IMR-90 (cell line): Measurements from ENCODE around the gene TMEM259. TPM values are rescaled to one million over a fixed set of nuclear protein-coding genes. Genes with fewer than 3 reads are reported as not detected.

ENCODE experiments used
- ATAC-seq: fragments of 200-7000 bp; cut with Tn5 transposase; 2 replicates; pipeline ENCODE4 v1.9.1; 2020; ENCODE audit warnings: low read depth, mild to moderate bottlenecking, moderate library complexity
- BruUV-seq: library from RNA; stranded (reverse); fragments of 400-500 nt; replicated peaks from 2 replicates; lab custom pipeline; 2021; lab: Mats Ljungman, UMichigan
- CTCF ChIA-PET: fragments of 300-600 bp; formaldehyde crosslinking; extraction: SDS; loops from one replicate; lab custom pipeline; 2021; ENCODE audit warnings: antibody characterized with exemption; lab: Yijun Ruan, JAX
- POLR2A ChIA-PET: fragments of 300-600 bp; sonication (Branson Sonifier 250); formaldehyde crosslinking; loops from one replicate; lab custom pipeline; 2022; ENCODE audit warnings: antibody characterized with exemption; ENCODE audit not compliant: unreplicated experiment; lab: Charles Lee
- DNase-seq: peaks from one replicate; pipeline ENCODE4 v3.0.0; 2013
- H2AFZ ChIP-seq: replicated peaks from 2 replicates; pipeline ENCODE3; 2013; ENCODE audit warnings: low read length, mild to moderate bottlenecking; ENCODE audit not compliant: poor library complexity
- H2AK5ac ChIP-seq: 2 replicates; pipeline ENCODE4 v1.6.1; 2013; ENCODE audit warnings: low read depth, low read length, inconsistent platforms
- H2AK9ac ChIP-seq: replicated peaks from 2 replicates; pipeline ENCODE3; 2013; ENCODE audit warnings: mild to moderate bottlenecking, low read depth, low read length, moderate library complexity; ENCODE audit not compliant: poor library complexity
- H2BK120ac ChIP-seq: 2 replicates; pipeline ENCODE4 v1.6.1; 2013; ENCODE audit warnings: low read depth, low read length, inconsistent platforms
- H2BK15ac ChIP-seq: 3 replicates; pipeline ENCODE4 v1.6.1; 2013; ENCODE audit warnings: low read depth, low read length, inconsistent platforms
- H2BK20ac ChIP-seq: 2 replicates; pipeline ENCODE4 v1.6.1; 2013; ENCODE audit warnings: low read depth, mild to moderate bottlenecking, inconsistent platforms, low read length, moderate library complexity
- H2BK5ac ChIP-seq: 2 replicates; pipeline ENCODE4 v1.6.1; 2013; ENCODE audit warnings: mild to moderate bottlenecking, low read depth, low read length, inconsistent platforms; ENCODE audit not compliant: poor library complexity, severe bottlenecking
- H3K14ac ChIP-seq: replicated peaks from 2 replicates; pipeline ENCODE4 v1.6.1; 2013; ENCODE audit warnings: low read depth, low read length, inconsistent platforms
- H3K18ac ChIP-seq: 2 replicates; pipeline ENCODE4 v1.6.1; 2013; ENCODE audit warnings: low read depth, low read length, control low read depth
- H3K23ac ChIP-seq: 2 replicates; pipeline ENCODE4 v1.6.1; 2013; ENCODE audit warnings: low read depth, low read length, inconsistent platforms
- H3K27ac ChIP-seq: 2 replicates; pipeline ENCODE4 v1.5.1; 2013; ENCODE audit warnings: mild to moderate bottlenecking, control low read depth, low read length; ENCODE audit not compliant: insufficient read depth
- H3K27me3 ChIP-seq: 2 replicates; pipeline ENCODE4 v1.6.1; 2013; ENCODE audit warnings: low read length; ENCODE audit not compliant: control insufficient read depth, insufficient read depth
- H3K36me3 ChIP-seq: 2 replicates; pipeline ENCODE4 v1.6.1; 2013; ENCODE audit warnings: low read length, mixed read lengths; ENCODE audit not compliant: control insufficient read depth, insufficient read depth
- H3K4ac ChIP-seq: 2 replicates; pipeline ENCODE4 v1.6.1; 2013; ENCODE audit warnings: low read depth, low read length, inconsistent platforms
- H3K4me1 ChIP-seq: 2 replicates; pipeline ENCODE4 v1.6.1; 2013; ENCODE audit warnings: low read length, mixed read lengths; ENCODE audit not compliant: control insufficient read depth, insufficient read depth
- H3K4me2 ChIP-seq: 2 replicates; pipeline ENCODE4 v1.6.1; 2013; ENCODE audit warnings: low read depth, mild to moderate bottlenecking, control low read depth, low read length, moderate library complexity
- H3K4me3 ChIP-seq: 2 replicates; pipeline ENCODE4 v1.5.1; 2013; ENCODE audit warnings: low read depth, mild to moderate bottlenecking, control low read depth, low read length, moderate library complexity; ENCODE audit not compliant: insufficient read depth
- H3K56ac ChIP-seq: 2 replicates; pipeline ENCODE4 v1.6.1; 2013; ENCODE audit warnings: low read length, inconsistent platforms; ENCODE audit not compliant: insufficient read depth; ENCODE audit errors: extremely low read depth
- H3K79me1 ChIP-seq, 2 experiments: 2 replicates each; pipeline ENCODE4 v1.6.1; 2013; ENCODE audit warnings: low read length in 2 of 2, inconsistent platforms in 1 of 2, low read depth in 1 of 2
- H3K9ac ChIP-seq: 2 replicates; pipeline ENCODE4 v1.6.1; 2013; ENCODE audit warnings: low read depth, low read length, control low read depth
- H3K9me1 ChIP-seq: 2 replicates; pipeline ENCODE4 v1.6.1; 2013; ENCODE audit warnings: low read length, inconsistent platforms; ENCODE audit not compliant: insufficient read depth
- H3K9me3 ChIP-seq: 2 replicates; pipeline ENCODE4 v1.6.1; 2013; ENCODE audit warnings: low read length; ENCODE audit not compliant: control insufficient read depth, insufficient read depth
- H4K20me1 ChIP-seq: 2 replicates; pipeline ENCODE4 v1.6.1; 2013; ENCODE audit warnings: low read length, inconsistent platforms; ENCODE audit not compliant: insufficient read depth
- H4K5ac ChIP-seq: 2 replicates; pipeline ENCODE4 v1.6.1; 2013; ENCODE audit warnings: mild to moderate bottlenecking, low read depth, low read length, control low read depth
- H4K8ac ChIP-seq, 2 experiments: 2 replicates each; pipeline ENCODE4 v1.6.1; 2013; ENCODE audit warnings: low read depth in 2 of 2, low read length in 2 of 2, control low read depth in 1 of 2, inconsistent platforms in 1 of 2
- H4K91ac ChIP-seq: 2 replicates; pipeline ENCODE4 v1.6.1; 2013; ENCODE audit warnings: low read depth, low read length, inconsistent platforms; ENCODE audit not compliant: insufficient read depth
- BHLHE40 ChIP-seq: fragments of 150-350 bp; IDR thresholded peaks from 2 replicates; pipeline ENCODE4 v1.6.1; 2016; ENCODE audit warnings: mild to moderate bottlenecking, low read depth, low read length
- POLR2A ChIP-seq: IDR thresholded peaks from 2 replicates; pipeline ENCODE4 v1.6.1; 2012; ENCODE audit warnings: mild to moderate bottlenecking, low read depth, low read length
- USF2 ChIP-seq: fragments of 150-350 bp; IDR thresholded peaks from 2 replicates; pipeline ENCODE4 v1.6.1; 2017; ENCODE audit warnings: mild to moderate bottlenecking, antibody characterized with exemption, low read length, low read depth
- WGBS, 2 experiments: methylation state at CpG; one replicate each; pipeline versions ENCODE4 v1.1.5 to v1.1.7; 2013; ENCODE audit warnings: missing lambda C conversion rate in 2 of 2; ENCODE audit not compliant: insufficient read length in 1 of 2; ENCODE audit errors: extremely low coverage in 2 of 2; 5-methylcytosine and 5-hydroxymethylcytosine counted together
- dilution Hi-C: fragments of 300-500 bp; cut with HindIII; formaldehyde crosslinking; loops from one replicate; pipeline ENCODE4 v1.14.3; 2018; ENCODE audit warnings: low sequenced_read_pairs; ENCODE audit not compliant: unreplicated experiment
- in situ Hi-C: fragments of 300-500 bp; cut with MboI; formaldehyde crosslinking; loops from 3 replicates; pipeline ENCODE4 v1.14.3; 2019; ENCODE audit warnings: low sequenced_read_pairs, inconsistent platforms, mixed read lengths
- intact Hi-C: fragments of 100-400 bp; cut with micrococcal nuclease; formaldehyde crosslinking; loops from 2 replicates; pipeline ENCODE4 v1.10.0; 2022
- polyA plus RNA-seq, 3 experiments: library from polyadenylated mRNA; depleted of rRNA; stranded (reverse); fragments of >200 nt; gene quantifications; 2 replicates each; pipeline ENCODE4 v1.2.3, GENCODE V29; 2012; ENCODE audit warnings: low replicate concordance in 1 of 3
- total RNA-seq: library from RNA; depleted of rRNA; stranded (reverse); fragments of >200 nt; gene quantifications from 2 replicates; pipeline ENCODE4 v1.2.3, GENCODE V29; 2012

TMEM259 gene
- total and polyA plus RNA-seq, 2 of the 4 experiments (the other 2 are of a cell fraction): 22.6 to 153 TPM

- no peak within 1 kb of the TSS for H2BK20ac ChIP-seq
- H2AK9ac ChIP-seq: peak within 1 kb of the TSS; percentile 3
- no peaks in the 10 kb centered on the region for H3K79me1 ChIP-seq
- H4K5ac ChIP-seq: no peak within 1 kb of the TSS
- 10% methylated on average over 25 of the region's 61 CpGs; no CpG with 5 or more reads in 1 of the 2 experiments for WGBS, 2 experiments
- H3K23ac ChIP-seq: no peak within 1 kb of the TSS; the same call in 1 of the 2 replicates
- no peak within 1 kb of the TSS for H2BK15ac ChIP-seq
- ChIA-PET CTCF (no interaction called here), POLR2A (no interaction called here)
- H4K20me1 ChIP-seq: peaks cover 6% of the 10 kb centered on the region; the same call in 1 of the 2 replicates
- H3K9ac ChIP-seq: peak within 1 kb of the TSS; percentile 41; the same call in 1 of the 2 replicates
- H3K14ac ChIP-seq: no peak within 1 kb of the TSS
- H2BK5ac ChIP-seq: no peak within 1 kb of the TSS
- DNase-seq: no peak
- no peak within 1 kb of the TSS for H3K56ac ChIP-seq
- H3K9me1 ChIP-seq: no peaks in the 10 kb centered on the region
- H4K91ac ChIP-seq: no peak within 1 kb of the TSS
- H3K18ac ChIP-seq: no peak within 1 kb of the TSS
- H2AK5ac ChIP-seq: peak within 1 kb of the TSS; percentile 9; the same call in 1 of the 2 replicates
- H3K27me3 ChIP-seq: peaks cover 41% of the 10 kb centered on the region
- in situ Hi-C loops: no loop called here
- no TSS peak for BruUV-seq
- peaks cover 3% of the 10 kb centered on the region; the same call in 1 of the 2 replicates for H3K4me1 ChIP-seq
- H3K4me3 ChIP-seq: peak within 1 kb of the TSS; percentile 38
- TF ChIP-seq POLR2A: no peak
- peak; percentile 87 for TF ChIP-seq BHLHE40
- peak; percentile 23 for TF ChIP-seq USF2
- peak within 1 kb of the TSS; percentile 78 for H3K4me2 ChIP-seq
- intact Hi-C loops: no loop called here
- no peak within 1 kb of the TSS for H3K4ac ChIP-seq
- H3K27ac ChIP-seq: no peak within 1 kb of the TSS
- dilution Hi-C loops: no loop called here
- H3K9me3 ChIP-seq: no peaks in the 10 kb centered on the region; the same call in 1 of the 2 replicates
- no peak within 1 kb of the TSS for H4K8ac ChIP-seq
- no peak within 1 kb of the TSS for H2BK120ac ChIP-seq
- peak; percentile 23 for ATAC-seq
- H2AFZ ChIP-seq: peak within 1 kb of the TSS; percentile 81
- no peaks in the 10 kb centered on the region for H3K36me3 ChIP-seq
Measured at GRCh38 chr19:1066748-1067340, 45.9 kb upstream of the TMEM259 start, which contains the start of gene ARHGAP45. Gene ARHGAP45, plus strand, starts transcription at chr19:1067167. Its CDS starts 239 bp downstream, at chr19:1067406.
